Ishikawa (cell line): Measurements from ENCODE around the gene FHIT.

ENCODE experiments used
- CEBPB ChIP-seq: IDR thresholded peaks from 2 replicates; pipeline ENCODE4 v1.6.1; 2012
- CREB1 ChIP-seq: IDR thresholded peaks from 2 replicates; pipeline ENCODE4 v1.6.1; 2012; ENCODE audit warnings: low read depth
- EGR1 ChIP-seq: IDR thresholded peaks from 2 replicates; pipeline ENCODE4 v1.6.1; 2012
- EP300 ChIP-seq: IDR thresholded peaks from 2 replicates; pipeline ENCODE4 v1.6.1; 2012; ENCODE audit warnings: borderline replicate concordance
- FOXM1 ChIP-seq: IDR thresholded peaks from 2 replicates; pipeline ENCODE4 v1.6.1; 2012; ENCODE audit warnings: low read depth, borderline replicate concordance
- NFIC ChIP-seq: IDR thresholded peaks from 2 replicates; pipeline ENCODE4 v1.6.1; 2012
- RAD21 ChIP-seq: IDR thresholded peaks from 2 replicates; pipeline ENCODE4 v1.6.1; 2012; ENCODE audit warnings: low read depth
- TAF1 ChIP-seq: IDR thresholded peaks from 2 replicates; pipeline ENCODE4 v1.6.1; 2012; ENCODE audit warnings: low read depth, mild to moderate bottlenecking
- TCF12 ChIP-seq: IDR thresholded peaks from 2 replicates; pipeline ENCODE4 v1.6.1; 2012; ENCODE audit warnings: low read depth
- TEAD4 ChIP-seq: IDR thresholded peaks from 2 replicates; pipeline ENCODE4 v1.6.1; 2012
- YY1 ChIP-seq: IDR thresholded peaks from 2 replicates; pipeline ENCODE4 v1.6.1; 2012; ENCODE audit warnings: low read depth
- ZBTB7A ChIP-seq: IDR thresholded peaks from 2 replicates; pipeline ENCODE4 v1.6.1; 2012; ENCODE audit warnings: low read depth
- TF ChIP-seq, protein P1 (sequence below): IDR thresholded peaks from 2 replicates; pipeline ENCODE4 v1.6.1; 2012
- TF ChIP-seq, protein P2 (sequence below): IDR thresholded peaks from 2 replicates; pipeline ENCODE4 v1.6.1; 2012
- TF ChIP-seq, protein P3 (sequence below): IDR thresholded peaks from 2 replicates; pipeline ENCODE4 v1.6.1; 2012; ENCODE audit warnings: low read depth, mild to moderate bottlenecking

FHIT gene

DNA sequence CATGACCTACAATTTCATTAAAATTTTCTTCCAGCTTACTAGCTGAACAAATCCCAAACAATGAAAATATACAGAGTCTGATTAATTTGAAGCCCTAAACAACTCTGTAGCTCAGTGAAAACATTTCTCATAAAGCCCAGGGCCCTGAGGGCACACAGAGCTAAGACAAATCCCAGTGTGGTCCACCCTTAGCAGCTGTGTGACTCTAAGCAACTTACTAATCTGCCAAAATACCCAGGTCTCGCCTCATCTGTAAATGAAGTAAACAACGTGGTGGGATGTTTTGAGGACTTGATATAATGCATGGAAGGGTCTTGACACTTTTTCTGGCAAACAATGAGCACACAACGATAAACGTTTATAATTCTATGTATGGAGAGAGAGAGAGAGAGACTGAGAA is 158.4 kb downstream of the FHIT start:
- TF ChIP-seq, protein P1, sequence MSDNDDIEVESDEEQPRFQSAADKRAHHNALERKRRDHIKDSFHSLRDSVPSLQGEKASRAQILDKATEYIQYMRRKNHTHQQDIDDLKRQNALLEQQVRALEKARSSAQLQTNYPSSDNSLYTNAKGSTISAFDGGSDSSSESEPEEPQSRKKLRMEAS: no peak
- TF ChIP-seq YY1 (no peak), FOXM1 (no peak), TAF1 (no peak), TCF12 (no peak), TEAD4 (no peak), ZBTB7A (no peak), NFIC (no peak), RAD21 (no peak), EGR1 (no peak), CEBPB (no peak), CREB1 (no peak), EP300 (no peak)
- TF ChIP-seq, protein P2, sequence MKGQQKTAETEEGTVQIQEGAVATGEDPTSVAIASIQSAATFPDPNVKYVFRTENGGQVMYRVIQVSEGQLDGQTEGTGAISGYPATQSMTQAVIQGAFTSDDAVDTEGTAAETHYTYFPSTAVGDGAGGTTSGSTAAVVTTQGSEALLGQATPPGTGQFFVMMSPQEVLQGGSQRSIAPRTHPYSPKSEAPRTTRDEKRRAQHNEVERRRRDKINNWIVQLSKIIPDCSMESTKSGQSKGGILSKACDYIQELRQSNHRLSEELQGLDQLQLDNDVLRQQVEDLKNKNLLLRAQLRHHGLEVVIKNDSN: no peak
- TF ChIP-seq, protein P3, sequence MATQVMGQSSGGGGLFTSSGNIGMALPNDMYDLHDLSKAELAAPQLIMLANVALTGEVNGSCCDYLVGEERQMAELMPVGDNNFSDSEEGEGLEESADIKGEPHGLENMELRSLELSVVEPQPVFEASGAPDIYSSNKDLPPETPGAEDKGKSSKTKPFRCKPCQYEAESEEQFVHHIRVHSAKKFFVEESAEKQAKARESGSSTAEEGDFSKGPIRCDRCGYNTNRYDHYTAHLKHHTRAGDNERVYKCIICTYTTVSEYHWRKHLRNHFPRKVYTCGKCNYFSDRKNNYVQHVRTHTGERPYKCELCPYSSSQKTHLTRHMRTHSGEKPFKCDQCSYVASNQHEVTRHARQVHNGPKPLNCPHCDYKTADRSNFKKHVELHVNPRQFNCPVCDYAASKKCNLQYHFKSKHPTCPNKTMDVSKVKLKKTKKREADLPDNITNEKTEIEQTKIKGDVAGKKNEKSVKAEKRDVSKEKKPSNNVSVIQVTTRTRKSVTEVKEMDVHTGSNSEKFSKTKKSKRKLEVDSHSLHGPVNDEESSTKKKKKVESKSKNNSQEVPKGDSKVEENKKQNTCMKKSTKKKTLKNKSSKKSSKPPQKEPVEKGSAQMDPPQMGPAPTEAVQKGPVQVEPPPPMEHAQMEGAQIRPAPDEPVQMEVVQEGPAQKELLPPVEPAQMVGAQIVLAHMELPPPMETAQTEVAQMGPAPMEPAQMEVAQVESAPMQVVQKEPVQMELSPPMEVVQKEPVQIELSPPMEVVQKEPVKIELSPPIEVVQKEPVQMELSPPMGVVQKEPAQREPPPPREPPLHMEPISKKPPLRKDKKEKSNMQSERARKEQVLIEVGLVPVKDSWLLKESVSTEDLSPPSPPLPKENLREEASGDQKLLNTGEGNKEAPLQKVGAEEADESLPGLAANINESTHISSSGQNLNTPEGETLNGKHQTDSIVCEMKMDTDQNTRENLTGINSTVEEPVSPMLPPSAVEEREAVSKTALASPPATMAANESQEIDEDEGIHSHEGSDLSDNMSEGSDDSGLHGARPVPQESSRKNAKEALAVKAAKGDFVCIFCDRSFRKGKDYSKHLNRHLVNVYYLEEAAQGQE: no peak

DNA sequence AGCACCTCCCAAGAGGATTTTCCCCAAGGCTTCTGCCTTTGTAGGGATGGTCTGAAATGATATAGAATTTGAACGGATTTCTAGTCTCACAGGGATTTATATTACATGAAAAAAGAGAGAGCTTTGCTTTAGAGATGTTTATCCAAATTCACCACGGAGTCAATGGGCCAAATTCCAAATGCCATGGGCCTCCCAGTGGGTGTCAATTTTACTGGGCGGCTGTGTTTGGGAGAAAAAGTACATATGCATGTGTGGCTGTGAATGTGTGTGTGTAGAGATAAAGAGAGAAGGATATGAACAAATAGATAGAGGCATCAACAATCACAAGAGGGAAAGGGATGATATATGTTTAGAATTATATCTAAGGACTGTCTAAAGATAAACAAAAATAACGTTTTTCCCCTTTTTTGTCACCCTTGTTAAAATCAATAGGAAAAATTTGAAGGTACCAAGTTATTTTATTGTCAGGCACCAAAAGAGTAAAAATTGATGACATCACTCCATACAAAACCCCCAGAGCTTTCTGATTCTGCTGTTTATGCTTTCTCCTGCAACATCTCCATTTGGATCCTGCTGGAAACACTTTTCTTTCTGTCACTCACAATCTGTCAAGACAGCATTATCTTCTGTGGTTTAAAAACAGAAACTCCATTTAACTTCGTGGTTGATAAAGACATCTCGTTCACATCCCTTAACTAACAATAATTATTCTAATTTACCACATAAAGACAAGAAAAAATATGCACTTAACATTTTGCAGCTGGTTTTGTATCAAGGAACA is 160.7 kb downstream of the FHIT start:
- TF ChIP-seq YY1 (no peak), NFIC (no peak), TAF1 (no peak), ZBTB7A (no peak), CREB1 (no peak), TCF12 (no peak), TEAD4 (no peak), FOXM1 (no peak)
- TF ChIP-seq, protein P2: no peak
- TF ChIP-seq, protein P3: no peak
- TF ChIP-seq, protein P1: no peak

DNA sequence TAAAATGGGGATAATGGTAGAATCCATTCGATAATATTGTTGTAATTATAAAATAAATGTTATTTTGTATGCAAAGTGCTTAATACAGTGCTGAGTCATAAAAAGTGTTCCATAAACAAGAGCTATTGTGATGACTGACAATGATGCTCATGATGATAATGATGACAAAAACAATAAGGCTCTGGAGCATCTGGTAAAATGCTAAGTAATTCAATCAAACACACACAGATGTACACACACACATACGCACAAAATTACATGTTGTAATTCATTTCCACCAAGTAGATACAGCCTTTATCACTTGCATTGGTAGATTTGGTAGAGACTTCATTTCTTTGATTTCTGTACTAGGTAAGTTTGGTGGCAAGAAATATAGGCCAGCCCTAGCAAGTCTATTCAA is 163.8 kb downstream of the FHIT start:
- TF ChIP-seq RAD21 (no peak), TCF12 (no peak), EGR1 (no peak), FOXM1 (no peak), ZBTB7A (no peak), TEAD4 (no peak), EP300 (no peak), TAF1 (no peak), NFIC (no peak), CEBPB (no peak), YY1 (no peak), CREB1 (no peak)
- TF ChIP-seq, protein P1: no peak
- TF ChIP-seq, protein P2: no peak
- TF ChIP-seq, protein P3: no peak
